GM10266 (cell line): ENCODE results near the gene MOB4.

Source experiments
- DNase-seq: peaks from one replicate; pipeline ENCODE4 v3.0.0; 2012; ENCODE audit errors: extremely low spot score
- CTCF ChIP-seq: IDR thresholded peaks from 2 replicates; pipeline ENCODE4 v1.5.1; 2012; ENCODE audit warnings: mild to moderate bottlenecking, low read depth; ENCODE audit not compliant: control insufficient read depth, insufficient read depth; ENCODE audit errors: missing control alignments

MOB4 gene

GRCh38 chr2:197591339-197592072 lies 75.6 kb downstream of the MOB4 start:
- no peak for TF ChIP-seq CTCF
- no peak for DNase-seq

GRCh38 chr2:197596766-197597165 lies 80.9 kb downstream of the MOB4 start:
- TF ChIP-seq CTCF, result no peak

DNA sequence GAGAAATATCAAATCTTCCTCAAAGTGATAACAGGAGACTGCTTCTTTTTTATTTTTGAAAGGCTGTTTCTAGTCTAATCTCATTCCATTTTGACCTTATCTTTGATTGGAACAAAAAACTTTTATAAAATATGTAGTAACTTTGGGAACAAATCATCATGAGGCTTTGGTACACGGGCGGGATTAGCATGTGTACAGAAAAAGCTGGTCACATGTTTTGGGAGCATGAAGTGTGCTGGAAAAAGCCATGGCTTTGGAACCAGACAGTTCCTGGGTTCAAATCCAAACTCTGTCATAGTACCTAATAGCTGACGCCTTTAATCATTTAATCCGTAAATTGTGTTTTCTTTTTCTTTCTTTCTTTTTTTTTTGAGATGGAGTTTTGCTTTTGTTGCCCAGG lies 81.3 kb downstream of the MOB4 start:
- TF ChIP-seq CTCF, result no peak
- DNase-seq, result no peak

More at GRCh38 chr2:197596766-197597165, 80.9 kb downstream of the MOB4 start:
- DNase-seq, result no peak

DNA sequence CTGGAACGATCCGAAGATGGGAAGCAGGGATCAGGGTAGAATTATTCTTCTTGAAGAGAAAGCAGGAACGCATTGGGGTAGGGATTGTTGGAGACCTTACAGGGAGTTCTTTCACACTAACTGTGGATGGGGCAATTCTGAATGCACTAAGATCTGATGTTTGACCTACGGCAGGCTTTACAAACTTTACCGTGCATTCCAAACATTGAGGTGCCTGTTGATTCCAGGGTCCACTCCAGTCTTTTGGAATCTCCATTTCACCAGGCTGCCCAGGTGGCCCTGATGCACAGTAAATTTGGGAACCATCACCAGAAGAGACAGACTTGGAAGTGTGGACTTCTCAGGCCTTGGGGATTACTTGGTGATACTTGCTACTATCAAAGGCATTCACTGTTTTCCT lies 82.6 kb downstream of the MOB4 start:
- no peak for DNase-seq

DNA sequence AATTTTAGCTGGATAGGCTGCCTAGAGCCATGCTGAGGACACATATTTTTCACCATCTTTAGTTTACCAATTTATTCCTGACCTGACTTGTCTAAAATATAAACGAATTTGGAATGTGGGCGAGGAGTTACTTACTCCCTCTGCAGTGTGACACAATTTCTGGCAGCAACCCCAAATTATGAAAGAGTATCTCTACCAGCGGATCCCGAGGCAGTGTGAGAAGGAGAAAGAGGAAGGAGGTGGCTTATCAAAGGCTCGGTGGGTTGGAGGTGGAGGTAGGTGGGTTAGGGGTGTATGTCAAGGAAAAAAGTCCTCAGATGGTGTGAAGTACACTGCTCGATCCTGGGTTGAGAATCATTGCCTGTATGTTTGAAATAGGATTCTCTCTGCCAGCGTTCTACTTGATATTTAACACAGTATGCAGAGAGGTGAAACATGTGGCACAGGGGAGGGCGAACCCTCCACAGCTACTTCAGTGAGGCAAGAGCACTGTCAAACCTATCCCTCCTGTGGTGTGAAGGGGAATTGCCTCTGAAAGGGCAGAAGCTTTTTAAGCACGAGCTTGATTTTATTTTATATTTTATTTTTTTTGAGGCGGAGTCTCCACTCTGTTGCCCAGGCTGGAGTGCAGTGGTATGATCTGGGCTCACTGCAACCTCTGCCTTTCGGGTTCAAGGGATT lies 83.6 kb downstream of the MOB4 start:
- peak; percentile 47 for DNase-seq
- peak; percentile 17 for TF ChIP-seq CTCF

More for the DNA sequence above, 82.6 kb downstream of the MOB4 start:
- no peak for TF ChIP-seq CTCF

DNA sequence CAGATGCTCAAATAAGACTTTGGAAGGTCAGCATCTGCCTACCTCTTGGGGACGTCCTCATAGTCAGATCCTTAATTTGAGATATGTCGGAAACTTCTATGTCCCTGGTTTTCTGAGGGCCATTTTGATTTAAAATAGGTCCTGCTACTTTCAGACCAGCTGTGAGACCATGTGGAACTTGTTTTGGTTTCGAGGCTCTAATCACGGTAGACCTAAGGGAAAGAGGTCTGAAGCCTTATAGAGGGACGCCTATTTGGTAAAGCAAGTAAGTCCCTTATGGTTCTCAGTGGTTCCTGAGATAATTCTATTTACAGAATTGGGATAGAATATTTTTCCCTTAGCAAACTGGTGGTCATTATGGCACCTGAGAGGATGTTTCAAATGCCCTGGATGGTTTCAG lies 84.4 kb downstream of the MOB4 start:
- DNase-seq, result no peak
- TF ChIP-seq CTCF, result no peak

DNA sequence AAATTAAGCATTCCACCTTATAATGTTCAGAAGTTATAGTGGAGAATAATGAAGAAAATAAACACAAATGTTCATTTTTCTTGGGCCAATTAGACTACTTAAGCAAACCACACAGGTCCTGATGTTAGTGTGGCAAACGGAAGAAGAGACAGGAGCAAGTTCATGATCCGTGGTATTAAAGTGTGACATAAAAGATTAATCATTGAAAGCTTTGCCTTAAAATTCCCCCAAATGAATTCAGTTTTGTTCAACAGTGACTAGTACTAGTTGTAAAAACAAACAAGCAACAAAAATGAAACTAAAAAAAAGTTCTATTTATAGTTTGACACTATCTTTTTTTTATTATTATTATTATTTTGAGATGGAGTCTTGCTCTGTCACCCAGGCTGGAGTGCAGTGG lies 85.9 kb downstream of the MOB4 start:
- TF ChIP-seq CTCF, result no peak

More for the DNA sequence above, 85.9 kb downstream of the MOB4 start:
- DNase-seq, result no peak
